Measurements from ENCODE around the gene MAGI2. TPM values are rescaled to one million over a fixed set of nuclear protein-coding genes. Genes with fewer than 3 reads are reported as not detected.

The MAGI2 gene
- total RNA-seq, 1 donor from 2014 or later: 11.4 TPM

- Mint-ChIP-seq H3K4me1 (ENCODE audit: low read depth) (peaks cover 5% of the 10 kb centered on the region), H3K9me3 (ENCODE audit: low read depth) (peaks cover 18% of the 10 kb centered on the region), H3K36me3 (ENCODE audit: insufficient read depth) (peaks cover 5% of the 10 kb centered on the region), H3K4me3 (ENCODE audit: low read depth) (no peak overlapping the region), H3K27me3 (no peaks in the 10 kb centered on the region), H3K27ac (no peak overlapping the region)
- DNase-seq (ENCODE audit: low spot score, unreplicated experiment): no peak
- peak; percentile 35 for TF ChIP-seq CTCF (IDR thresholded peaks at IDR 0.05; ENCODE audit: unreplicated experiment)
These were observed 390.3 kb downstream of the MAGI2 start for GRCh38 chr7:79063019-79063698.

- no peak for DNase-seq (ENCODE audit: low spot score, unreplicated experiment)
- peaks cover 19% of the 10 kb centered on the region for H3K4me1 Mint-ChIP-seq (ENCODE audit: low read depth)
These were observed 393.0 kb downstream of the MAGI2 start for GRCh38 chr7:79060498-79060897.

GRCh38 chr7:79055722-79056415, 397.6 kb downstream of the MAGI2 start:
- DNase-seq (ENCODE audit: low spot score, unreplicated experiment): no peak
- Mint-ChIP-seq H3K4me1 (ENCODE audit: low read depth) (peaks cover 20% of the 10 kb centered on the region), H3K27ac (peak overlapping the region; percentile 88), H3K9me3 (ENCODE audit: low read depth) (peaks cover 11% of the 10 kb centered on the region), H3K4me3 (ENCODE audit: low read depth) (no peak overlapping the region), H3K27me3 (no peaks in the 10 kb centered on the region), H3K36me3 (ENCODE audit: insufficient read depth) (peaks cover 5% of the 10 kb centered on the region)
- TF ChIP-seq CTCF (IDR thresholded peaks at IDR 0.05; ENCODE audit: unreplicated experiment): no peak

More at GRCh38 chr7:79060498-79060897, 393.0 kb downstream of the MAGI2 start:
- no peaks in the 10 kb centered on the region for H3K27me3 Mint-ChIP-seq
- no peak overlapping the region for H3K27ac Mint-ChIP-seq
- TF ChIP-seq CTCF (IDR thresholded peaks at IDR 0.05; ENCODE audit: unreplicated experiment): no peak
- no peaks in the 10 kb centered on the region for H3K36me3 Mint-ChIP-seq (ENCODE audit: insufficient read depth)
- H3K9me3 Mint-ChIP-seq (ENCODE audit: low read depth): no peaks in the 10 kb centered on the region
- H3K4me3 Mint-ChIP-seq (ENCODE audit: low read depth): no peak overlapping the region

GRCh38 chr7:79051915-79052314, 401.6 kb downstream of the MAGI2 start:
- Mint-ChIP-seq H3K36me3 (ENCODE audit: insufficient read depth) (peaks cover 5% of the 10 kb centered on the region), H3K9me3 (ENCODE audit: low read depth) (peaks cover 11% of the 10 kb centered on the region)

More at GRCh38 chr7:79051915-79052314, 401.6 kb downstream of the MAGI2 start:
- no peaks in the 10 kb centered on the region for H3K27me3 Mint-ChIP-seq
- H3K27ac Mint-ChIP-seq: no peak overlapping the region
- DNase-seq (ENCODE audit: low spot score, unreplicated experiment): no peak
- peaks cover 8% of the 10 kb centered on the region for H3K4me1 Mint-ChIP-seq (ENCODE audit: low read depth)
- no peak overlapping the region for H3K4me3 Mint-ChIP-seq (ENCODE audit: low read depth)
- TF ChIP-seq CTCF (IDR thresholded peaks at IDR 0.05; ENCODE audit: unreplicated experiment): no peak
